AG04449 (cell line): ENCODE measurements around the gene TSGA10IP.

ENCODE experiments used
- CTCF ChIA-PET: fragments of 350-600 bp; formaldehyde crosslinking; extraction: SDS; loops from one replicate; lab custom pipeline; 2021; ENCODE audit warnings: antibody characterized with exemption; lab: Yijun Ruan, JAX
- POLR2A ChIA-PET: fragments of 400-600, 350-600 bp; formaldehyde crosslinking; extraction: SDS; loops from one replicate; lab custom pipeline; 2020; ENCODE audit warnings: antibody characterized with exemption, inconsistent platforms; lab: Yijun Ruan, JAX
- DNase-seq: peaks from one replicate; pipeline ENCODE4 v3.0.0-alpha.2; 2010; ENCODE audit warnings: low read depth, low spot score
- H3K4me3 ChIP-seq: 2 replicates; pipeline ENCODE4 v1.5.1; 2011; ENCODE audit warnings: low read depth, mild to moderate bottlenecking, control low read depth, low read length
- CTCF ChIP-seq: IDR thresholded peaks from one replicate; pipeline ENCODE4 v1.5.1; 2011; ENCODE audit warnings: mild to moderate bottlenecking, moderate library complexity, low read length, control low read depth, inconsistent platforms; ENCODE audit not compliant: insufficient read depth; ENCODE audit errors: missing control alignments

The TSGA10IP gene

GRCh38 chr11:66006134-66006890, 61.0 kb downstream of the TSGA10IP start:
- no peak for TF ChIP-seq CTCF
- ChIA-PET CTCF (interaction anchor here (0.9 to 4.6 kb wide), 4 partner anchors 15 to 122 kb away, joined by 3 to 23 read pairs (median 8); no protein-coding TSS in a partner anchor), POLR2A (interaction anchor here (0.6 kb wide), 1 partner anchor 9 kb away, joined by 4 read pairs; no protein-coding TSS in a partner anchor)
- DNase-seq, result no peak
- no peak overlapping the region for H3K4me3 ChIP-seq

GRCh38 chr11:66006891-66007176, 61.6 kb downstream of the TSGA10IP start:
- DNase-seq, result no peak
- TF ChIP-seq CTCF, result no peak
- no peak overlapping the region for H3K4me3 ChIP-seq
- POLR2A ChIA-PET, result no interaction called here
- CTCF ChIA-PET, result interaction anchor here (4.2 to 7.8 kb wide), 2 partner anchors 16 to 39 kb away, joined by 13 to 72 read pairs; no protein-coding TSS in a partner anchor

- POLR2A ChIA-PET, result no interaction called here
- H3K4me3 ChIP-seq, result no peak overlapping the region
- no peak for TF ChIP-seq CTCF
- DNase-seq, result no peak
- CTCF ChIA-PET, result interaction anchor here (1.7 to 7.8 kb wide), 3 partner anchors 16 to 252 kb away, joined by 4 to 72 read pairs (median 13); no protein-coding TSS in a partner anchor
These were observed 61.9 kb downstream of the TSGA10IP start for GRCh38 chr11:66007201-66007634.

- ChIA-PET POLR2A (no interaction called here), CTCF (interaction anchor here (0.8 to 7.8 kb wide), 5 partner anchors 15 to 251 kb away, joined by 3 to 72 read pairs (median 4); no protein-coding TSS in a partner anchor)
- TF ChIP-seq CTCF, result no peak
- no peak for DNase-seq
- no peak overlapping the region for H3K4me3 ChIP-seq
These were observed 62.8 kb downstream of the TSGA10IP start for GRCh38 chr11:66008095-66008467.

- no peak for TF ChIP-seq CTCF
- H3K4me3 ChIP-seq, result no peak overlapping the region
- DNase-seq, result no peak
- POLR2A ChIA-PET, result no interaction called here
- CTCF ChIA-PET, result interaction anchor here (0.7 to 7.8 kb wide), 6 partner anchors 15 to 250 kb away, joined by 3 to 72 read pairs (median 4); no protein-coding TSS in a partner anchor
These were observed 63.3 kb downstream of the TSGA10IP start for GRCh38 chr11:66008468-66009101.
